HEK293 (cell line): ENCODE measurements around the gene PTP4A1.
A peak's percentile ranks its signal among the peaks of the same experiment; 100 is the strongest.

Experiments
- SCRT2 ChIP-seq: fragments of 450-650 bp; formaldehyde crosslinking; IDR thresholded peaks from 2 replicates; pipeline ENCODE4 v1.5.1; 2016; ENCODE audit warnings: missing biosample characterization, missing genetic modification characterization
- SP7 ChIP-seq: fragments of 450-650 bp; formaldehyde crosslinking; IDR thresholded peaks from 2 replicates; pipeline ENCODE4 v1.5.1; 2016; ENCODE audit warnings: missing biosample characterization, missing genetic modification characterization
- YY1 ChIP-seq: fragments of 450-650 bp; formaldehyde crosslinking; IDR thresholded peaks from 2 replicates; pipeline ENCODE4 v1.5.1; 2018; ENCODE audit warnings: missing biosample characterization, missing genetic modification characterization
- ZNF302 ChIP-seq: fragments of 450-650 bp; formaldehyde crosslinking; IDR thresholded peaks from 2 replicates; pipeline ENCODE4 v1.5.1; 2016; ENCODE audit warnings: missing biosample characterization, missing genetic modification characterization, low read depth
- ZNF311 ChIP-seq: fragments of 450-650 bp; formaldehyde crosslinking; IDR thresholded peaks from 2 replicates; pipeline ENCODE4 v1.5.1; 2017; ENCODE audit warnings: missing biosample characterization, missing genetic modification characterization, borderline replicate concordance
- ZNF473 ChIP-seq: fragments of 450-650 bp; formaldehyde crosslinking; IDR thresholded peaks from 2 replicates; pipeline ENCODE4 v1.5.1; 2017; ENCODE audit warnings: missing biosample characterization, missing genetic modification characterization
- ZNF48 ChIP-seq: fragments of 450-650 bp; formaldehyde crosslinking; IDR thresholded peaks from 2 replicates; pipeline ENCODE4 v1.5.1; 2016; ENCODE audit warnings: missing biosample characterization, missing genetic modification characterization
- ZNF521 ChIP-seq: fragments of 450-650 bp; formaldehyde crosslinking; IDR thresholded peaks from 2 replicates; pipeline ENCODE4 v1.5.1; 2017; ENCODE audit warnings: missing biosample characterization, mild to moderate bottlenecking, missing genetic modification characterization
- ZNF561 ChIP-seq: fragments of 450-650 bp; IDR thresholded peaks from 2 replicates; pipeline ENCODE4 v1.5.1; 2018; ENCODE audit warnings: missing biosample characterization, missing genetic modification characterization, borderline replicate concordance
- ZNF664 ChIP-seq: fragments of 450-650 bp; formaldehyde crosslinking; IDR thresholded peaks from 2 replicates; pipeline ENCODE4 v1.5.1; 2016; ENCODE audit warnings: missing biosample characterization, missing genetic modification characterization
- ZNF768 ChIP-seq: fragments of 450-650 bp; formaldehyde crosslinking; IDR thresholded peaks from 2 replicates; pipeline ENCODE4 v1.5.1; 2018; ENCODE audit warnings: missing biosample characterization, mild to moderate bottlenecking, missing genetic modification characterization
- ZNF792 ChIP-seq: fragments of 450-650 bp; formaldehyde crosslinking; IDR thresholded peaks from 2 replicates; pipeline ENCODE4 v1.5.1; 2016; ENCODE audit warnings: missing biosample characterization, missing genetic modification characterization
- ZNF830 ChIP-seq: fragments of 450-650 bp; IDR thresholded peaks from 2 replicates; pipeline ENCODE4 v1.5.0; 2018; ENCODE audit warnings: missing biosample characterization, missing genetic modification characterization, low read depth, mild to moderate bottlenecking, moderate library complexity
- ZNF843 ChIP-seq: fragments of 450-650 bp; formaldehyde crosslinking; IDR thresholded peaks from 2 replicates; pipeline ENCODE4 v1.5.1; 2016; ENCODE audit warnings: missing biosample characterization, missing genetic modification characterization
- TF ChIP-seq, protein P1 (sequence below): fragments of 450-650 bp; formaldehyde crosslinking; optimal IDR thresholded peaks from 2 replicates; pipeline ENCODE3; 2016; ENCODE audit warnings: missing biosample characterization, mild to moderate bottlenecking, missing genetic modification characterization
- TF ChIP-seq, protein P2 (sequence below): fragments of 450-650 bp; formaldehyde crosslinking; IDR thresholded peaks from 2 replicates; pipeline ENCODE4 v1.5.1; 2016; ENCODE audit warnings: missing biosample characterization, missing genetic modification characterization
- TF ChIP-seq, protein P3 (sequence below): fragments of 450-650 bp; formaldehyde crosslinking; IDR thresholded peaks from 2 replicates; pipeline ENCODE4 v1.5.1; 2016; ENCODE audit warnings: missing biosample characterization, missing genetic modification characterization
- TF ChIP-seq, protein P4 (sequence below): fragments of 450-650 bp; formaldehyde crosslinking; IDR thresholded peaks from 2 replicates; pipeline ENCODE4 v1.5.1; 2016; ENCODE audit warnings: missing biosample characterization, missing genetic modification characterization
- TF ChIP-seq, protein P5 (sequence below): fragments of 450-650 bp; formaldehyde crosslinking; IDR thresholded peaks from 2 replicates; pipeline ENCODE4 v1.5.1; 2016; ENCODE audit warnings: missing biosample characterization, missing genetic modification characterization
- TF ChIP-seq, protein P6 (sequence below): fragments of 450-650 bp; formaldehyde crosslinking; IDR thresholded peaks from 2 replicates; pipeline ENCODE4 v1.5.1; 2017; ENCODE audit warnings: missing biosample characterization, missing genetic modification characterization
- TF ChIP-seq, protein P7 (sequence below): sonication (generic); formaldehyde crosslinking; IDR thresholded peaks from 2 replicates; pipeline ENCODE4 v1.8.1; 2022; ENCODE audit warnings: mild to moderate bottlenecking, moderate library complexity, missing genetic modification reagents
- TF ChIP-seq, protein P8 (sequence below): fragments of 450-650 bp; formaldehyde crosslinking; IDR thresholded peaks from 2 replicates; pipeline ENCODE4 v1.5.1; 2016; ENCODE audit warnings: missing biosample characterization, missing genetic modification characterization
- TF ChIP-seq, protein P9 (sequence below): fragments of 450-650 bp; formaldehyde crosslinking; IDR thresholded peaks from 2 replicates; pipeline ENCODE4 v1.5.1; 2016; ENCODE audit warnings: missing biosample characterization, missing genetic modification characterization, borderline replicate concordance

PTP4A1 gene

DNA sequence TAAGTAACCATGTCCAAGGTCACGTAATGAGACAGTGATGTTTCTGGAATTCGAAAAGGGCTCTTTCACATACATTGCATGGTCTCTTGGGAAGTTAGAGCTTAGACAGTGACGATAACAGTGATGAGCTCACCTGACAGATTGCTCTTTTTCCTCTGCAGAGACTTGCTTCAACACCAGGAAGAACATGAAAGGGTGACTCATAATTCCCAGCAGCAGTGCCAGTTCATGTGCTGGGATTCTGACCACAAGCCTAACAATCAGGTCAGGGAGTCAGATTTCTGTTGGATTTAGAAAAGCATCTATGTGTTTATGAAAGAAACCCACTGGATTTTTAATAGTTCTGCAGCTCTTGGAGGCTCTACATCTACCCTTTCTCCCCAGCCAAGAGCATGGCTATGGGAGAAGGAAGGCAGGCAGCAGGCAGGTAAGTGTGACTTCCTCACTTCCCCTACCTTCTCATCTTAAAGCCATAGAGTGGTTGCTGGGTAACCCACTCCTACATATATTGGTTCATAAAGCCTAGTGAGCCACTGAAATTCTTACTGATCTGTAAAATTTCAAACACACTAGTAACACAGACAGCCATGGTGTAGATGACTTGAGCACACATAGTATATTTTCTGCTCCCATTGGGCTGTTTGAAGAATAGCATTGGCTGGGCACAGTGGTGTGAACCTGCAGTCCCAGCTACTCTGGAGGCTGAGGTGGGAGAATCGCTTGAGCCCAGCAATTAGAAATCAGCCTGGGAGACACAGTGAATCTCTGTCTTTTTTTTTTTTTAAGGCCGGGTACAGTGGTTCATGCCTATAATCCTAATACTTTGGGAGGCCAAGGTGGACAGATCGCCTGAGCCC lies 44.4 kb upstream of the PTP4A1 start (continued):
- TF ChIP-seq ZNF311 (tag by site-specific recombination) (no peak), ZNF792 (no peak), SCRT2 (tag by site-specific recombination) (no peak), ZNF473 (no peak), ZNF48 (no peak), ZNF664 (tag by site-specific recombination) (no peak), YY1 (tag by site-specific recombination) (no peak), ZNF521 (tag by site-specific recombination) (no peak), ZNF768 (tag by site-specific recombination) (no peak), SP7 (peak; percentile 70), ZNF830 (tag by site-specific recombination) (no peak), ZNF302 (tag by site-specific recombination) (no peak), ZNF561 (tag by site-specific recombination) (0 out of 2 replicates have a peak, but pooled peaks have one; percentile 74), ZNF843 (tag by site-specific recombination) (peak; percentile 81)
- TF ChIP-seq, protein P1, sequence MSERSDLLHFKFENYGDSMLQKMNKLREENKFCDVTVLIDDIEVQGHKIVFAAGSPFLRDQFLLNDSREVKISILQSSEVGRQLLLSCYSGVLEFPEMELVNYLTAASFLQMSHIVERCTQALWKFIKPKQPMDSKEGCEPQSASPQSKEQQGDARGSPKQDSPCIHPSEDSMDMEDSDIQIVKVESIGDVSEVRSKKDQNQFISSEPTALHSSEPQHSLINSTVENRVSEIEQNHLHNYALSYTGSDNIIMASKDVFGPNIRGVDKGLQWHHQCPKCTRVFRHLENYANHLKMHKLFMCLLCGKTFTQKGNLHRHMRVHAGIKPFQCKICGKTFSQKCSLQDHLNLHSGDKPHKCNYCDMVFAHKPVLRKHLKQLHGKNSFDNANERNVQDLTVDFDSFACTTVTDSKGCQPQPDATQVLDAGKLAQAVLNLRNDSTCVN (tag by site-specific recombination): no peak
- TF ChIP-seq, protein P2, sequence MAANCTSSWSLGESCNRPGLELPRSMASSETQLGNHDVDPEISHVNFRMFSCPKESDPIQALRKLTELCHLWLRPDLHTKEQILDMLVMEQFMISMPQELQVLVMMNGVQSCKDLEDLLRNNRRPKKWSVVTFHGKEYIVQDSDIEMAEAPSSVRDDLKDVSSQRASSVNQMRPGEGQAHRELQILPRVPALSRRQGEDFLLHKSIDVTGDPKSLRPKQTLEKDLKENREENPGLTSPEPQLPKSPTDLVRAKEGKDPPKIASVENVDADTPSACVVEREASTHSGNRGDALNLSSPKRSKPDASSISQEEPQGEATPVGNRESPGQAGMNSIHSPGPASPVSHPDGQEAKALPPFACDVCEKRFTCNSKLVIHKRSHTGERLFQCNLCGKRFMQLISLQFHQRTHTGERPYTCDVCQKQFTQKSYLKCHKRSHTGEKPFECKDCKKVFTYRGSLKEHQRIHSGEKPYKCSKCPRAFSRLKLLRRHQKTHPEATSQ (tag by site-specific recombination): no peak
- TF ChIP-seq, protein P3, sequence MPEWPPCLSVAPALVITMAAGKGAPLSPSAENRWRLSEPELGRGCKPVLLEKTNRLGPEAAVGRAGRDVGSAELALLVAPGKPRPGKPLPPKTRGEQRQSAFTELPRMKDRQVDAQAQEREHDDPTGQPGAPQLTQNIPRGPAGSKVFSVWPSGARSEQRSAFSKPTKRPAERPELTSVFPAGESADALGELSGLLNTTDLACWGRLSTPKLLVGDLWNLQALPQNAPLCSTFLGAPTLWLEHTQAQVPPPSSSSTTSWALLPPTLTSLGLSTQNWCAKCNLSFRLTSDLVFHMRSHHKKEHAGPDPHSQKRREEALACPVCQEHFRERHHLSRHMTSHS (tag by site-specific recombination): no peak
- TF ChIP-seq, protein P4, sequence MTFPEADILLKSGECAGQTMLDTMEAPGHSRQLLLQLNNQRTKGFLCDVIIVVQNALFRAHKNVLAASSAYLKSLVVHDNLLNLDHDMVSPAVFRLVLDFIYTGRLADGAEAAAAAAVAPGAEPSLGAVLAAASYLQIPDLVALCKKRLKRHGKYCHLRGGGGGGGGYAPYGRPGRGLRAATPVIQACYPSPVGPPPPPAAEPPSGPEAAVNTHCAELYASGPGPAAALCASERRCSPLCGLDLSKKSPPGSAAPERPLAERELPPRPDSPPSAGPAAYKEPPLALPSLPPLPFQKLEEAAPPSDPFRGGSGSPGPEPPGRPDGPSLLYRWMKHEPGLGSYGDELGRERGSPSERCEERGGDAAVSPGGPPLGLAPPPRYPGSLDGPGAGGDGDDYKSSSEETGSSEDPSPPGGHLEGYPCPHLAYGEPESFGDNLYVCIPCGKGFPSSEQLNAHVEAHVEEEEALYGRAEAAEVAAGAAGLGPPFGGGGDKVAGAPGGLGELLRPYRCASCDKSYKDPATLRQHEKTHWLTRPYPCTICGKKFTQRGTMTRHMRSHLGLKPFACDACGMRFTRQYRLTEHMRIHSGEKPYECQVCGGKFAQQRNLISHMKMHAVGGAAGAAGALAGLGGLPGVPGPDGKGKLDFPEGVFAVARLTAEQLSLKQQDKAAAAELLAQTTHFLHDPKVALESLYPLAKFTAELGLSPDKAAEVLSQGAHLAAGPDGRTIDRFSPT (tag by site-specific recombination): peak; percentile 77
- TF ChIP-seq, protein P5, sequence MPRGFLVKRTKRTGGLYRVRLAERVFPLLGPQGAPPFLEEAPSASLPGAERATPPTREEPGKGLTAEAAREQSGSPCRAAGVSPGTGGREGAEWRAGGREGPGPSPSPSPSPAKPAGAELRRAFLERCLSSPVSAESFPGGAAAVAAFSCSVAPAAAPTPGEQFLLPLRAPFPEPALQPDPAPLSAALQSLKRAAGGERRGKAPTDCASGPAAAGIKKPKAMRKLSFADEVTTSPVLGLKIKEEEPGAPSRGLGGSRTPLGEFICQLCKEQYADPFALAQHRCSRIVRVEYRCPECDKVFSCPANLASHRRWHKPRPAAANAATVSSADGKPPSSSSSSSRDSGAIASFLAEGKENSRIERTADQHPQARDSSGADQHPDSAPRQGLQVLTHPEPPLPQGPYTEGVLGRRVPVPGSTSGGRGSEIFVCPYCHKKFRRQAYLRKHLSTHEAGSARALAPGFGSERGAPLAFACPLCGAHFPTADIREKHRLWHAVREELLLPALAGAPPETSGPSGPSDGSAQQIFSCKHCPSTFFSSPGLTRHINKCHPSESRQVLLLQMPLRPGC (tag by site-specific recombination): peak; percentile 95
- TF ChIP-seq, protein P6, sequence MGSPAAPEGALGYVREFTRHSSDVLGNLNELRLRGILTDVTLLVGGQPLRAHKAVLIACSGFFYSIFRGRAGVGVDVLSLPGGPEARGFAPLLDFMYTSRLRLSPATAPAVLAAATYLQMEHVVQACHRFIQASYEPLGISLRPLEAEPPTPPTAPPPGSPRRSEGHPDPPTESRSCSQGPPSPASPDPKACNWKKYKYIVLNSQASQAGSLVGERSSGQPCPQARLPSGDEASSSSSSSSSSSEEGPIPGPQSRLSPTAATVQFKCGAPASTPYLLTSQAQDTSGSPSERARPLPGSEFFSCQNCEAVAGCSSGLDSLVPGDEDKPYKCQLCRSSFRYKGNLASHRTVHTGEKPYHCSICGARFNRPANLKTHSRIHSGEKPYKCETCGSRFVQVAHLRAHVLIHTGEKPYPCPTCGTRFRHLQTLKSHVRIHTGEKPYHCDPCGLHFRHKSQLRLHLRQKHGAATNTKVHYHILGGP: no peak
- TF ChIP-seq, protein P7, sequence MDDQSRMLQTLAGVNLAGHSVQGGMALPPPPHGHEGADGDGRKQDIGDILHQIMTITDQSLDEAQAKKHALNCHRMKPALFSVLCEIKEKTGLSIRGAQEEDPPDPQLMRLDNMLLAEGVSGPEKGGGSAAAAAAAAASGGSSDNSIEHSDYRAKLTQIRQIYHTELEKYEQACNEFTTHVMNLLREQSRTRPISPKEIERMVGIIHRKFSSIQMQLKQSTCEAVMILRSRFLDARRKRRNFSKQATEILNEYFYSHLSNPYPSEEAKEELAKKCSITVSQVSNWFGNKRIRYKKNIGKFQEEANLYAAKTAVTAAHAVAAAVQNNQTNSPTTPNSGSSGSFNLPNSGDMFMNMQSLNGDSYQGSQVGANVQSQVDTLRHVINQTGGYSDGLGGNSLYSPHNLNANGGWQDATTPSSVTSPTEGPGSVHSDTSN (CRISPR knock-in tag): no peak
- TF ChIP-seq, protein P8, sequence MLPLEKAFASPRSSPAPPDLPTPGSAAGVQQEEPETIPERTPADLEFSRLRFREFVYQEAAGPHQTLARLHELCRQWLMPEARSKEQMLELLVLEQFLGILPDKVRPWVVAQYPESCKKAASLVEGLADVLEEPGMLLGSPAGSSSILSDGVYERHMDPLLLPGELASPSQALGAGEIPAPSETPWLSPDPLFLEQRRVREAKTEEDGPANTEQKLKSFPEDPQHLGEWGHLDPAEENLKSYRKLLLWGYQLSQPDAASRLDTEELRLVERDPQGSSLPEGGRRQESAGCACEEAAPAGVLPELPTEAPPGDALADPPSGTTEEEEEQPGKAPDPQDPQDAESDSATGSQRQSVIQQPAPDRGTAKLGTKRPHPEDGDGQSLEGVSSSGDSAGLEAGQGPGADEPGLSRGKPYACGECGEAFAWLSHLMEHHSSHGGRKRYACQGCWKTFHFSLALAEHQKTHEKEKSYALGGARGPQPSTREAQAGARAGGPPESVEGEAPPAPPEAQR (tag by site-specific recombination): no peak
- TF ChIP-seq, protein P9, sequence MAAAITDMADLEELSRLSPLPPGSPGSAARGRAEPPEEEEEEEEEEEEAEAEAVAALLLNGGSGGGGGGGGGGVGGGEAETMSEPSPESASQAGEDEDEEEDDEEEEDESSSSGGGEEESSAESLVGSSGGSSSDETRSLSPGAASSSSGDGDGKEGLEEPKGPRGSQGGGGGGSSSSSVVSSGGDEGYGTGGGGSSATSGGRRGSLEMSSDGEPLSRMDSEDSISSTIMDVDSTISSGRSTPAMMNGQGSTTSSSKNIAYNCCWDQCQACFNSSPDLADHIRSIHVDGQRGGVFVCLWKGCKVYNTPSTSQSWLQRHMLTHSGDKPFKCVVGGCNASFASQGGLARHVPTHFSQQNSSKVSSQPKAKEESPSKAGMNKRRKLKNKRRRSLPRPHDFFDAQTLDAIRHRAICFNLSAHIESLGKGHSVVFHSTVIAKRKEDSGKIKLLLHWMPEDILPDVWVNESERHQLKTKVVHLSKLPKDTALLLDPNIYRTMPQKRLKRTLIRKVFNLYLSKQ (tag by site-specific recombination): no peak
